ENCODE data around the gene CABLES2.

DNA sequence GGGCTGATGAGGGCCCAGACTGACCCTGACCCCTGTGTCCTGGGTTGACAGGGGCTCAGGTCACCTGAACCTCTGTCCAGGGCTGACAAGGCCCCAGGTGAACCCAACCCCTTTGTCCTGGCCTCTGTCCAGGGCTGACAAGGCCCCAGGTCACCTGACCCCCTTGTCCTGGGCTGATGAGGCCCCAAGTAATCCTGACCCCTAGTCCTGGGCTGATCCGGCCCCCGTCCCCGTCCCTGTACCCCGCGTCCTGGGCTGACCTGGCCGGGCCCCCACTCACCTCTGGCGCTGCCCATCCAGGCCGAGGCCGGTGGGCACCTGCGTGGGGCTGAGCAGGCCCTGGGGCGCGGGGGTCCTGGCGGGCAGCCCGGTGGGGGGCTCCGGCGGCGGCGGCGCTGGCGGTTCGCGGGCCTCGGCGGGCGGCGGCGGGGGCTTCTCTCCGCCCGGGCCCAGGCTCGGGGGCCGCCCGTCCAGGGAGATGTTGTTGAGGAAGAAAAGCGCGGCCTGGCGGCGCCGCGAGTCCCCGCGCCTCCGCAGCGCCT, 379 bp downstream of the CABLES2 start:
- TF ChIP-seq, protein P1, sequence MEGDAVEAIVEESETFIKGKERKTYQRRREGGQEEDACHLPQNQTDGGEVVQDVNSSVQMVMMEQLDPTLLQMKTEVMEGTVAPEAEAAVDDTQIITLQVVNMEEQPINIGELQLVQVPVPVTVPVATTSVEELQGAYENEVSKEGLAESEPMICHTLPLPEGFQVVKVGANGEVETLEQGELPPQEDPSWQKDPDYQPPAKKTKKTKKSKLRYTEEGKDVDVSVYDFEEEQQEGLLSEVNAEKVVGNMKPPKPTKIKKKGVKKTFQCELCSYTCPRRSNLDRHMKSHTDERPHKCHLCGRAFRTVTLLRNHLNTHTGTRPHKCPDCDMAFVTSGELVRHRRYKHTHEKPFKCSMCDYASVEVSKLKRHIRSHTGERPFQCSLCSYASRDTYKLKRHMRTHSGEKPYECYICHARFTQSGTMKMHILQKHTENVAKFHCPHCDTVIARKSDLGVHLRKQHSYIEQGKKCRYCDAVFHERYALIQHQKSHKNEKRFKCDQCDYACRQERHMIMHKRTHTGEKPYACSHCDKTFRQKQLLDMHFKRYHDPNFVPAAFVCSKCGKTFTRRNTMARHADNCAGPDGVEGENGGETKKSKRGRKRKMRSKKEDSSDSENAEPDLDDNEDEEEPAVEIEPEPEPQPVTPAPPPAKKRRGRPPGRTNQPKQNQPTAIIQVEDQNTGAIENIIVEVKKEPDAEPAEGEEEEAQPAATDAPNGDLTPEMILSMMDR (conservative IDR thresholded peaks at IDR 0.05; ENCODE audit: low read length): no peak
- TF ChIP-seq EZH2phosphoT487 (IDR thresholded peaks at IDR 0.05; ENCODE audit: borderline replicate concordance, low read depth, low read length): no peak

All from OCI-LY7 (cell line).